Activated effector memory CD4-positive, alpha-beta T cell treated with anti-CD3 and anti-CD28 coated beads, Interleukin-2, amount 50 U/mL, for 16 hours (primary cell): ENCODE data around the gene BAIAP2L1.
A peak's percentile ranks its signal among the peaks of the same experiment; 100 is the strongest.

ENCODE experiments used
- DNase-seq: peaks from one replicate; pipeline ENCODE4 v3.0.0-alpha.2; 2020

The BAIAP2L1 gene

GRCh38 chr7:98257701-98258100 lies 143.2 kb downstream of the BAIAP2L1 start:
- DNase-seq = no peak

- DNase-seq = no peak
These were observed 144.5 kb downstream of the BAIAP2L1 start for GRCh38 chr7:98256431-98256830.

- no peak for DNase-seq
These were observed 145.8 kb downstream of the BAIAP2L1 start for GRCh38 chr7:98254951-98255610.

- DNase-seq = no peak
These were observed 146.4 kb downstream of the BAIAP2L1 start for GRCh38 chr7:98254516-98254915.

- no peak for DNase-seq
These were observed 148.3 kb downstream of the BAIAP2L1 start for GRCh38 chr7:98252425-98253054.

GRCh38 chr7:98251601-98252424 lies 149.1 kb downstream of the BAIAP2L1 start, which contains the start of gene TECPR1:
TSS of gene TECPR1 (minus strand) at chr7:98252232. CDS start at chr7:98246146, 6,086 bp downstream.
- DNase-seq = peak; percentile 97

GRCh38 chr7:98251231-98251600 lies 149.7 kb downstream of the BAIAP2L1 start:
- no peak for DNase-seq

- DNase-seq = peak; percentile 79
These were observed 150.1 kb downstream of the BAIAP2L1 start for GRCh38 chr7:98250789-98251188.

GRCh38 chr7:98249106-98249505 lies 151.8 kb downstream of the BAIAP2L1 start:
- no peak for DNase-seq

- no peak for DNase-seq
These were observed 152.7 kb downstream of the BAIAP2L1 start for GRCh38 chr7:98248156-98248555.

GRCh38 chr7:98244871-98245270 lies 156.0 kb downstream of the BAIAP2L1 start:
- DNase-seq = no peak

GRCh38 chr7:98242934-98243333 lies 158.0 kb downstream of the BAIAP2L1 start:
- DNase-seq = no peak

- no peak for DNase-seq
These were observed 158.5 kb downstream of the BAIAP2L1 start for GRCh38 chr7:98242342-98242741.

- no peak for DNase-seq
These were observed 159.1 kb downstream of the BAIAP2L1 start for GRCh38 chr7:98241674-98242241.
